A549 (cell line): ENCODE results near the gene SDS.

Source experiments
- CHD2 ChIP-seq: fragments of 150-350 bp; IDR thresholded peaks from 2 replicates; pipeline ENCODE4 v1.6.1; 2014; ENCODE audit warnings: low read length; ENCODE audit not compliant: partially characterized antibody
- EP300 ChIP-seq, 2 experiments: fragments of >200 bp; sonication (Bioruptor Twin); formaldehyde crosslinking; IDR thresholded peaks; 2 replicates in 1 of 2; 3 replicates in 1 of 2; pipeline ENCODE4 v1.6.1; 2016 to 2017
- ESRRA ChIP-seq: fragments of 150-350 bp; IDR thresholded peaks from 2 replicates; pipeline ENCODE4 v1.6.1; 2014; ENCODE audit warnings: mild to moderate bottlenecking, low read length, borderline replicate concordance
- MAZ ChIP-seq: fragments of 150-350 bp; IDR thresholded peaks from 2 replicates; pipeline ENCODE4 v1.6.1; 2014; ENCODE audit warnings: antibody characterized with exemption, low read depth, low read length, borderline replicate concordance
- PHF8 ChIP-seq: fragments of 200-600 bp; sonication (generic); IDR thresholded peaks from 2 replicates; pipeline ENCODE4 v1.6.1; 2016; ENCODE audit warnings: low read depth, mild to moderate bottlenecking, antibody characterized with exemption, moderate library complexity, borderline replicate concordance
- POLR2A ChIP-seq: IDR thresholded peaks from 2 replicates; pipeline ENCODE4 v1.6.1; 2012; ENCODE audit warnings: mild to moderate bottlenecking, low read length
- RAD21 ChIP-seq, 2 experiments: fragments of >200 bp in 1 of 2; sonication (Bioruptor Twin) in 1 of 2; formaldehyde crosslinking in 1 of 2; IDR thresholded peaks in 1 of 2; conservative IDR thresholded peaks in 1 of 2; 2 replicates in 1 of 2; 3 replicates in 1 of 2; pipeline ENCODE4 v1.6.1; 2012 to 2018; ENCODE audit warnings: inconsistent platforms in 1 of 2
- SMC3 ChIP-seq: fragments of >200 bp; sonication (Bioruptor Twin); formaldehyde crosslinking; IDR thresholded peaks from 3 replicates; pipeline ENCODE4 v1.6.1; 2018; ENCODE audit warnings: inconsistent platforms
- TP53 ChIP-seq: fragments of 250-450 bp; sonication (Bioruptor Pico); IDR thresholded peaks from 2 replicates; pipeline ENCODE4 v1.5.0; 2021; ENCODE audit warnings: mild to moderate bottlenecking, moderate library complexity
- TF ChIP-seq, protein P1 (sequence below): fragments of >200 bp; sonication (Bioruptor Twin); formaldehyde crosslinking; IDR thresholded peaks from 3 replicates; pipeline ENCODE4 v1.5.1; 2016
- TF ChIP-seq, protein P2 (sequence below): fragments of 200-600 bp; sonication (generic); IDR thresholded peaks from 2 replicates; pipeline ENCODE4 v1.6.1; 2016; ENCODE audit warnings: antibody characterized with exemption, mild to moderate bottlenecking, moderate library complexity

DNA sequence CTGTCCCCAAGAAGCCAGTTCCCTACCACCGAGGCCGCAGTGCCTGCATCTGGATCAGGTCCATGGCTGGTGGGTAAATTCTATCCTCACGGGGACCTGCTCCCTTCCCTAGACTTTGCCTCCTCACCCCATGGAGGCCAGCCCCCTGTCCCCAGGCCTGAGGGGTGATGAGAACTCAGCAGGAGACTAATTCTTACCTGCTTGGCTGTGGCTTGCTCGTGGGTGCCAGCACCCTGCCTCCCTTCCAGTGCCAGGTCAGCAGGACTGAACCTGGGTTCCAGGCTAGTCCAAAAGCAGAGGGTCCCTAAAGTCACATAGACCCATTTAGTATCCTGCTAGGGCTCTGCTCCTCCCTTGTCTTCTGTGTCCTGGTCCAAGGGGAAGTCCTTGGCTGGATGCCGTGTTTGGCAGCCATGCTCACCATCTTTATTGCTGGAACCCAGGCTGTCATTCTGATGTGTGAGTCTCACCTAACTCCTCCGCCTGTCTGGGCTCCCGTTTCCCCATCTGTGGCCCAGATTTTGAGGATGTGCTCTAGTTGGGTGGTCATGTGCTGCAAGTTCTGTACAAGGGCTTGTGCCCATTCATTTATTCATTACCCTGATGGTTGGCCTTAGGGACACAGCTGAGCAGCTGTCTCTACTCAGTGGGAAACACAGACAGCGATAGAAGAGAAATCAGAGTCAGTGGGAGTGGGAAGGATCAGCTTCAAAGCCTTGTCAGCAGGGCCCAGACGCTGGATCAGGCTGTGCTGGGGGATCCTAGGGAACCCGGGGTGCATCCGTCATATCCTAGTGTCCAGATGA, 44.4 kb downstream of the SDS start:
- TF ChIP-seq RAD21 (conservative IDR thresholded peaks at IDR 0.05 in 1 of 2, IDR thresholded peaks at IDR 0.05 in 1 of 2) = no peak
- TF ChIP-seq SMC3 = no peak
- TF ChIP-seq, protein P1, sequence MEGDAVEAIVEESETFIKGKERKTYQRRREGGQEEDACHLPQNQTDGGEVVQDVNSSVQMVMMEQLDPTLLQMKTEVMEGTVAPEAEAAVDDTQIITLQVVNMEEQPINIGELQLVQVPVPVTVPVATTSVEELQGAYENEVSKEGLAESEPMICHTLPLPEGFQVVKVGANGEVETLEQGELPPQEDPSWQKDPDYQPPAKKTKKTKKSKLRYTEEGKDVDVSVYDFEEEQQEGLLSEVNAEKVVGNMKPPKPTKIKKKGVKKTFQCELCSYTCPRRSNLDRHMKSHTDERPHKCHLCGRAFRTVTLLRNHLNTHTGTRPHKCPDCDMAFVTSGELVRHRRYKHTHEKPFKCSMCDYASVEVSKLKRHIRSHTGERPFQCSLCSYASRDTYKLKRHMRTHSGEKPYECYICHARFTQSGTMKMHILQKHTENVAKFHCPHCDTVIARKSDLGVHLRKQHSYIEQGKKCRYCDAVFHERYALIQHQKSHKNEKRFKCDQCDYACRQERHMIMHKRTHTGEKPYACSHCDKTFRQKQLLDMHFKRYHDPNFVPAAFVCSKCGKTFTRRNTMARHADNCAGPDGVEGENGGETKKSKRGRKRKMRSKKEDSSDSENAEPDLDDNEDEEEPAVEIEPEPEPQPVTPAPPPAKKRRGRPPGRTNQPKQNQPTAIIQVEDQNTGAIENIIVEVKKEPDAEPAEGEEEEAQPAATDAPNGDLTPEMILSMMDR = no peak
- no peak for TF ChIP-seq ESRRA
- TF ChIP-seq PHF8 = no peak
- TF ChIP-seq TP53 = no peak
- no peak for TF ChIP-seq CHD2
- no peak for TF ChIP-seq POLR2A
- TF ChIP-seq, protein P2, sequence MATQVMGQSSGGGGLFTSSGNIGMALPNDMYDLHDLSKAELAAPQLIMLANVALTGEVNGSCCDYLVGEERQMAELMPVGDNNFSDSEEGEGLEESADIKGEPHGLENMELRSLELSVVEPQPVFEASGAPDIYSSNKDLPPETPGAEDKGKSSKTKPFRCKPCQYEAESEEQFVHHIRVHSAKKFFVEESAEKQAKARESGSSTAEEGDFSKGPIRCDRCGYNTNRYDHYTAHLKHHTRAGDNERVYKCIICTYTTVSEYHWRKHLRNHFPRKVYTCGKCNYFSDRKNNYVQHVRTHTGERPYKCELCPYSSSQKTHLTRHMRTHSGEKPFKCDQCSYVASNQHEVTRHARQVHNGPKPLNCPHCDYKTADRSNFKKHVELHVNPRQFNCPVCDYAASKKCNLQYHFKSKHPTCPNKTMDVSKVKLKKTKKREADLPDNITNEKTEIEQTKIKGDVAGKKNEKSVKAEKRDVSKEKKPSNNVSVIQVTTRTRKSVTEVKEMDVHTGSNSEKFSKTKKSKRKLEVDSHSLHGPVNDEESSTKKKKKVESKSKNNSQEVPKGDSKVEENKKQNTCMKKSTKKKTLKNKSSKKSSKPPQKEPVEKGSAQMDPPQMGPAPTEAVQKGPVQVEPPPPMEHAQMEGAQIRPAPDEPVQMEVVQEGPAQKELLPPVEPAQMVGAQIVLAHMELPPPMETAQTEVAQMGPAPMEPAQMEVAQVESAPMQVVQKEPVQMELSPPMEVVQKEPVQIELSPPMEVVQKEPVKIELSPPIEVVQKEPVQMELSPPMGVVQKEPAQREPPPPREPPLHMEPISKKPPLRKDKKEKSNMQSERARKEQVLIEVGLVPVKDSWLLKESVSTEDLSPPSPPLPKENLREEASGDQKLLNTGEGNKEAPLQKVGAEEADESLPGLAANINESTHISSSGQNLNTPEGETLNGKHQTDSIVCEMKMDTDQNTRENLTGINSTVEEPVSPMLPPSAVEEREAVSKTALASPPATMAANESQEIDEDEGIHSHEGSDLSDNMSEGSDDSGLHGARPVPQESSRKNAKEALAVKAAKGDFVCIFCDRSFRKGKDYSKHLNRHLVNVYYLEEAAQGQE = no peak
- no peak for TF ChIP-seq MAZ
- TF ChIP-seq EP300 (IDR thresholded peaks at IDR 0.05) = no peak
